ENCODE measurements around the gene FAM163B.

DNA sequence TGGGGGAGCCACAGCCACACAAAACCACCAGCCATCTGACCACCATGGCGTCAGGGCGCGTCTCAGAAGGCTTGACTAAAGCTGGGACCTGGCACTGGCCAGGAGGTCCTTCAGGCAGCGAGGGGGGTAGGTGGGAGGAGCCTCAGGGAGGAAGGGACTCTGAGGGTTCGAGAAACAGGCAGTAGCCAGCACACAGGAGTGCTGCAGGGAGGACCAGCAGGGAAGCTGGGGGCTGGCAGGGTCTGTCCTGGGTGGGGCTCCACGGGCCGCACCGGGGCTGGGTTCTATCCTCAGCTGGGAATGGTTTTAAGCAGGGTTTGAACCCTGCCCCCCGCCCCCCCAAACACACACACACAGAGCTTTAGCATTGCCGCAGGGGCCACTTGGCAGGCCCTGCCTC is 7.4 kb downstream of the FAM163B start:
- no peak for TF ChIP-seq EZH2 (IDR thresholded peaks at IDR 0.05)
- TF ChIP-seq POLR2AphosphoS5 (IDR thresholded peaks at IDR 0.05; ENCODE audit: borderline replicate concordance, low read depth, low read length): no peak

Data from SK-N-MC (cell line).